Dendritic cell treated with granulocyte-macrophage colony-stimulating factor and Interleukin-4, amounts not matched to agents 40 ng/mL and 50 ng/mL, for 4 days (primary cell): ENCODE results near the gene WFDC9.
"Not testable (repeated sequence)": the region's sequence is repeated elsewhere in the genome, so short reads cannot be mapped to it uniquely, and the experiment has no call there.

Experiments used
- H3K27ac Mint-ChIP-seq: one replicate; pipeline ENCODE4 v1.8.0; 2022; ENCODE audit warnings: mild to moderate bottlenecking, mixed read lengths
- H3K27me3 Mint-ChIP-seq: one replicate; pipeline ENCODE4 v1.8.0; 2022; ENCODE audit warnings: mild to moderate bottlenecking, mixed read lengths
- H3K36me3 Mint-ChIP-seq: one replicate; pipeline ENCODE4 v1.8.0; 2022; ENCODE audit warnings: low read depth, mixed read lengths
- H3K4me1 Mint-ChIP-seq: one replicate; pipeline ENCODE4 v1.8.0; 2022; ENCODE audit warnings: low read depth, mixed read lengths
- H3K4me3 Mint-ChIP-seq: one replicate; pipeline ENCODE4 v1.8.0; 2022; ENCODE audit warnings: mild to moderate bottlenecking, moderate library complexity, mixed read lengths
- H3K9me3 Mint-ChIP-seq: one replicate; pipeline ENCODE4 v1.8.0; 2022; ENCODE audit warnings: mixed read lengths
- intact Hi-C: fragments of 100-400 bp; cut with micrococcal nuclease; formaldehyde crosslinking; loops from one replicate; pipeline ENCODE4 v1.15.0; 2022

Gene WFDC9

GRCh38 chr20:45631184-45631583 lies at the start of gene WFDC9:
Gene WFDC9 (minus strand): TSS chr20:45631284. CDS start chr20:45610181, 21,103 bp downstream.
- no peak within 1 kb of the TSS for H3K4me3 Mint-ChIP-seq
- H3K4me1 Mint-ChIP-seq: no peaks in the 10 kb centered on the region
- H3K27me3 Mint-ChIP-seq: peaks cover 7% of the 10 kb centered on the region
- no peak within 1 kb of the TSS for H3K27ac Mint-ChIP-seq
- intact Hi-C loops: no loop called here
- no peaks in the 10 kb centered on the region for H3K36me3 Mint-ChIP-seq
- no peaks in the 10 kb centered on the region for H3K9me3 Mint-ChIP-seq

GRCh38 chr20:45679650-45680049 lies 48.6 kb upstream of the WFDC9 start:
- H3K27ac Mint-ChIP-seq: no peak overlapping the region
- H3K4me3 Mint-ChIP-seq: no peak overlapping the region
- peaks cover 23% of the 10 kb centered on the region for H3K9me3 Mint-ChIP-seq
- H3K27me3 Mint-ChIP-seq: peaks cover 4% of the 10 kb centered on the region
- no peaks in the 10 kb centered on the region for H3K36me3 Mint-ChIP-seq
- intact Hi-C loops: no loop called here
- no peaks in the 10 kb centered on the region for H3K4me1 Mint-ChIP-seq

GRCh38 chr20:45672765-45673164 lies 41.7 kb upstream of the WFDC9 start:
- no peaks in the 10 kb centered on the region for H3K9me3 Mint-ChIP-seq
- intact Hi-C loops: no loop called here
- H3K4me1 Mint-ChIP-seq: no peaks in the 10 kb centered on the region
- H3K36me3 Mint-ChIP-seq: no peaks in the 10 kb centered on the region
- H3K27ac Mint-ChIP-seq: no peak overlapping the region
- no peak overlapping the region for H3K4me3 Mint-ChIP-seq
- H3K27me3 Mint-ChIP-seq: peaks cover 24% of the 10 kb centered on the region

GRCh38 chr20:45670139-45670538 lies 39.1 kb upstream of the WFDC9 start, which contains the start of gene WFDC11:
Gene WFDC11 (minus strand): TSS chr20:45670239. CDS start chr20:45650600, 19,639 bp downstream.
- H3K27me3 Mint-ChIP-seq: peaks cover 22% of the 10 kb centered on the region
- H3K36me3 Mint-ChIP-seq: no peaks in the 10 kb centered on the region
- H3K27ac Mint-ChIP-seq: no peak within 1 kb of the TSS
- intact Hi-C loops: no loop called here
- H3K4me1 Mint-ChIP-seq: no peaks in the 10 kb centered on the region
- no peak within 1 kb of the TSS for H3K4me3 Mint-ChIP-seq
- H3K9me3 Mint-ChIP-seq: no peaks in the 10 kb centered on the region

- H3K36me3 Mint-ChIP-seq, intact Hi-C loops, H3K27ac Mint-ChIP-seq, H3K4me1 Mint-ChIP-seq, H3K9me3 Mint-ChIP-seq, H3K4me3 Mint-ChIP-seq, H3K27me3 Mint-ChIP-seq: not testable (repeated sequence)
Measured at GRCh38 chr20:45657038-45657437, 26.0 kb upstream of the WFDC9 start.

- H3K27ac Mint-ChIP-seq, H3K27me3 Mint-ChIP-seq, intact Hi-C loops, H3K36me3 Mint-ChIP-seq, H3K4me3 Mint-ChIP-seq, H3K4me1 Mint-ChIP-seq, H3K9me3 Mint-ChIP-seq: not testable (repeated sequence)
Measured at GRCh38 chr20:45651726-45652125, 20.6 kb upstream of the WFDC9 start.

- no peak overlapping the region for H3K27ac Mint-ChIP-seq
- H3K4me3 Mint-ChIP-seq: no peak overlapping the region
- H3K36me3 Mint-ChIP-seq: no peaks in the 10 kb centered on the region
- no peaks in the 10 kb centered on the region for H3K9me3 Mint-ChIP-seq
- no peaks in the 10 kb centered on the region for H3K4me1 Mint-ChIP-seq
- intact Hi-C loops: no loop called here
- peaks cover 5% of the 10 kb centered on the region for H3K27me3 Mint-ChIP-seq
Measured at GRCh38 chr20:45649312-45649863, 18.3 kb upstream of the WFDC9 start.

- Mint-ChIP-seq H3K36me3 (no peaks in the 10 kb centered on the region), H3K4me1 (no peaks in the 10 kb centered on the region), H3K4me3 (no peak overlapping the region), H3K9me3 (no peaks in the 10 kb centered on the region), H3K27me3 (peaks cover 9% of the 10 kb centered on the region), H3K27ac (no peak overlapping the region)
- intact Hi-C loops: no loop called here
Measured at GRCh38 chr20:45647441-45648050, 16.5 kb upstream of the WFDC9 start.

- Mint-ChIP-seq H3K4me1 (no peaks in the 10 kb centered on the region), H3K27ac (no peak overlapping the region), H3K27me3 (peaks cover 9% of the 10 kb centered on the region)
Measured at GRCh38 chr20:45646875-45647274, 15.8 kb upstream of the WFDC9 start.

GRCh38 chr20:45645869-45646268 lies 14.8 kb upstream of the WFDC9 start:
- intact Hi-C loops: not testable (repeated sequence)

More at GRCh38 chr20:45646875-45647274, 15.8 kb upstream of the WFDC9 start:
- Mint-ChIP-seq H3K36me3 (no peaks in the 10 kb centered on the region), H3K4me3 (no peak overlapping the region), H3K9me3 (no peaks in the 10 kb centered on the region)
- intact Hi-C loops: no loop called here

GRCh38 chr20:45641076-45641475 lies 10.0 kb upstream of the WFDC9 start:
- H3K36me3 Mint-ChIP-seq, H3K4me1 Mint-ChIP-seq, H3K4me3 Mint-ChIP-seq, intact Hi-C loops, H3K9me3 Mint-ChIP-seq, H3K27ac Mint-ChIP-seq: not testable (repeated sequence)
- H3K27me3 Mint-ChIP-seq: peaks cover 13% of the 10 kb centered on the region

More at GRCh38 chr20:45645869-45646268, 14.8 kb upstream of the WFDC9 start:
- H3K27ac Mint-ChIP-seq, H3K9me3 Mint-ChIP-seq, H3K4me3 Mint-ChIP-seq, H3K4me1 Mint-ChIP-seq, H3K36me3 Mint-ChIP-seq, H3K27me3 Mint-ChIP-seq: not testable (repeated sequence)

- Mint-ChIP-seq H3K4me3 (no peak overlapping the region), H3K27ac (no peak overlapping the region), H3K36me3 (no peaks in the 10 kb centered on the region), H3K9me3 (no peaks in the 10 kb centered on the region), H3K27me3 (peaks cover 12% of the 10 kb centered on the region), H3K4me1 (no peaks in the 10 kb centered on the region)
- intact Hi-C loops: no loop called here
Measured at GRCh38 chr20:45639687-45640086, 8.6 kb upstream of the WFDC9 start.

- Mint-ChIP-seq H3K4me1 (no peaks in the 10 kb centered on the region), H3K27me3 (peaks cover 6% of the 10 kb centered on the region), H3K4me3 (no peak overlapping the region), H3K36me3 (no peaks in the 10 kb centered on the region), H3K27ac (no peak overlapping the region), H3K9me3 (no peaks in the 10 kb centered on the region)
- intact Hi-C loops: no loop called here
Measured at GRCh38 chr20:45636513-45636912, 5.4 kb upstream of the WFDC9 start.

- Mint-ChIP-seq H3K9me3 (peaks cover 1% of the 10 kb centered on the region), H3K4me3 (no peak overlapping the region), H3K4me1 (no peaks in the 10 kb centered on the region), H3K36me3 (no peaks in the 10 kb centered on the region), H3K27me3 (peaks cover 7% of the 10 kb centered on the region), H3K27ac (no peak overlapping the region)
- intact Hi-C loops: no loop called here
Measured at GRCh38 chr20:45630371-45630770, 713 bp downstream of the WFDC9 start.
